NCI-H2081 treated with DMSO at 0.1 percent for 48 hours (cell line): ENCODE data around the gene EZH2.

Experiments
- DNase-seq: peaks from one replicate; lab custom pipeline; 2025; lab: John Stamatoyannopoulos, UW

EZH2 gene

GRCh38 chr7:148854983-148855382 lies 29.1 kb downstream of the EZH2 start:
- DNase-seq: no peak

DNA sequence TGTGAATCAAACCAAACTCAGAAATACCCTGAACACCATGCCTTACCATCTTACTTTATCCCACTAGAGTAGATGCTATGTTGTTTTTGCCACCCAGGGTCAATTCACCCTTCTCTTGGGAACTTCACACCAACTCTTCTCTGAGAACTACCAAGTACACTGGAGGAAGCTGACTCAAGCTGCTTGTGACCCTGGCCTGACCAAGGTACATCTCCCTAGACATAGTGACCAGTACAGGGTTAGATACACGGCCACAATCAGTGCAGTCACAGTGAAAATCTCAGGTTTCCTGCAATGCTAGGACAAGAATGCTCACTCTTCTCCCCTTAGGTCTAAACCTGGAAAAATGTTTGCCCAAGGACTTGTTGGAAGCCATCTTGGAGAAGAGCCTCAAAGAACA lies 31.8 kb downstream of the EZH2 start:
- no peak for DNase-seq

DNA sequence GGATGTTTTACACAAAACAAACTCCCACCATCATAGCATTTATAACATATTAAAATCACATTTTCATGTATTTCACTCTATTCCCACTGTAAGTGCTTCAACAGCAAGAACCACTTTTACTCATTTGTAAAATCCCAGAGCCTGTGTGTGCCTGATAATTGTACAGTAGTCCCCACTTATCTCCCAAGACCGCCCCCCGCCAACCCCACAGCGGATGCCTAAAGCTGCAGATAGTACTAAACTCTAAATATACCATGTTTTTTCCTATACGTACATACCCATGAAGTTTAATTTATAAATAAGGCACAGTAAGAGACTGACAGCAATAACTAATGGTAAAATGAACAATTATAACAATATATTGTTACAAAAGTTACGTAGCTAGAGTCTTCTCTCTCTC lies 33.5 kb downstream of the EZH2 start:
- DNase-seq: no peak

DNA sequence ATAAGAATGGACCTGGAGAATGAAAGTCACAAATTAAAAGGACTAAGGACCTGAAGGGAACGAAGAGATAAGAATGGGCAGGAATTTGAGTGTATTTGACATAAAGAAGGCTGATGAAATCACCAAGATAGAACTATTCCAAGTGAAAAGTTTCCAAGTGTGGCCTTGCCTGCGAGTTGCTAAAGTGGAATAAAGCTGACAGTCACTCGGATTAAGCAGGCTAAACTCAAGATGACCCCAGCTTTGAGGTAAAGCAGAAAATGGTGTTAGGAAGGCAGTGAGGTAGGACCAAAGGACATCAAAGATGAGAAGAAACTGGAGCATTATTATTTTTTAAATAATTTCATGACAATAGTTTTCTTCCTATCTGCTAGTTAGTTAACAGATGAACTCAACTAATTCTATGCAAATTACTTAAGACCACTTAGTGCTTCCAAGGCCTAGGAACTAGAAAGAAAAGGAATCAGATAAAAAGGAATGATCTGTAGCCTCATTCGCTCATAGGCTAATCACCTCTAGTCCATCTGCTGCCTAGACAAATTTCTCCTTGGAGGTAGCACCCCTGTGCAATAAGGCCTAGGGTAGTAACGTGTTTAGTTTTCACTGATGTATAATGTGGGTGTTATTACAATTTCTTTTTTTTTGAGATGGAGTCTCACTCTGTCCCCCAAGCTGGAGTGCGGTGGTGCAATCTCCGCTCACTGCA lies 34.5 kb downstream of the EZH2 start:
- DNase-seq: no peak

DNA sequence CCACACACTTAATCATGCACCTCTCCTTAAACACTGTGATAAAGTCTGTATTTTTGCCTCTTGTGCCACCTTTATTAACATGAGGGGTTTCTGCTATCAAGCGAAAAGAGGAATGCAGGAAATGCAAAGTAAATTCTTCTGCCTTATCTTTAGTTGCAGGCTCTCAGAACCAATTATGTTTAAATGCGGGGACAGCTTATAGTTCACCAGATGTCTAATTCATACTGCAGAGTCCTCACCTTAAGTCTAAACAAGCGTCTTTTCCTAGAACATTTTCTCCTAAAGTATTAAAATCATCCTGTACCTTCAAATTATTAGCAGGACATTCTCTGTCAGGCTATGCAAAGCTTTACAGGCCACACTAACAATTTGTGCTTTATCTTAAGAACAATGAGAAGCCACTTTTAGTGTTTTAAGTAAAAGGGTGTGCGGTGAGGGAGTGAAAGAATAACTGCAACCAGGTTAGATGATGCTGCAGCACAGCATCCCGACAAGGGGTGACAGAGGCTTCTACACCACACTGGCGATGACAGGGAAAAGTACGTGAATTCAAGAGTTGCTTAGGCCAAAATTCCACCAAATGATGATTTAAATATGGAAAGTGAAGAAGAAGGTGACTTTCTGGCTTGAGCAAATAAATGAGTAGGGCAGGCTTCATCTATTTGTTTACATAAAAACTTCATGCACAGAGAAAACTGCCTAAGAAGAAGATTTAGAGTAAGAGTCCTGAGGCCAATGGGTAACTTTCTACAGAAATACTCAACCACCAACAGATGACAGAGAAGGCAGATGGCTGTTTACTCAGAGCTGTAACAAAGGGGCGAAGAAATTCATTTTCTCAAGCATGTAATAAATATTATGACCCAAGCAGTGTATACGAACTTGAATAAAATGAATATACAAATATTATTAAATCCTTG lies 36.0 kb downstream of the EZH2 start:
- no peak for DNase-seq

GRCh38 chr7:148838905-148839304 lies 45.2 kb downstream of the EZH2 start:
- DNase-seq: no peak

DNA sequence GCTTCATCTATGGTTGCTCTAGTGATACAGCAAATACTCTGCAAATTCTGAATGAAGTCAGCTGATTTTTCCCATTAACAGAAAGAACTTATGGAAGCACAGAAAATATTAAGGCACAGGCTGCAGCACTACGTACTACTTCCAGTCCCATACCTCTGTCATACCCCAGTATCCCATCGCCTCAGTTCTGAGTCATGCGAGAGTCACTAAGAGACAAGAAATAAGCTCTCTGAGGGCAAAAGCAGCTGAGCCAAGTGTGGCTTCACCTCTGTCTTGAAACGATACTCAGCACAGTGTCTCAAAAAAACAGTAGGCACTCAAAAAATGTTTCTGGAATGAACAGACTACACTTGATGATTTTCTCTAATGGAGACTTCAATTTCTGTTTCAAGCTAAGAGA lies 48.2 kb downstream of the EZH2 start:
- DNase-seq: no peak

DNA sequence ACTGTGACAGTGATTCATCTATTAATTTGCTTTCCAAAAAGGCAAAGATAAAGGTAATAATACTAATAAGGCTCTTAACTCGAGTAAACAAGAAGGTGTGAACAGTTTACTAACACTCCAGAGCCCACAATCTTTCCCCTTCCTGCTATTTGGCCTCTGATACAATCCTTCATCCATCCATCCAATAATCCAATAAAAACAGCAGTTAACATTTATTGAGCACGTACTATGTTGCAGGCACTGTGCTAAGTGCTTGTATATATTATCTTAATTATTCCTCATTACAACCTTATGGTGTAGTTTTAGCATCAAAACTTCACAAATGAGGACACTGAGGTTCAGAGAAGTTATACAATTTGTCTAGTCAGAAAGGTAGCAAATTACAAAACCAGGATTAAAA lies 49.5 kb downstream of the EZH2 start:
- DNase-seq: no peak

DNA sequence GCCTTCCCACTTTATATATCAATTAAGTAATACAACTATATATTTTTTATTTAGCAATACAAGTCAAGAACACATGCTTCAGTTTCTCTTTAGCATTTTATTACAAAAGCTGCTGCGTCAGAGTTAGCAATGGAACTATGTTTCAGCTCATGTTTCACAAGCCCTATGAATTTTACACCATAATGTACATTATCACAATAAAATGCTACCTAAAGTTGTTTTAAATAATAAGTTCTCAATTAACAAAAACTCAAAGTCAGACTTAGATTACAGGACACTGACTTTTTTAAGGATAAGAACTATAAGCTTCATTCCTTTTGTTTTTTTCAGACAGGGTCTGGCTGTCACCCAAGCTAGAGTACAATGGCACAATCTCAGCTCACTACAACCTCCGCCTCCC lies 52.3 kb downstream of the EZH2 start:
- no peak for DNase-seq

DNA sequence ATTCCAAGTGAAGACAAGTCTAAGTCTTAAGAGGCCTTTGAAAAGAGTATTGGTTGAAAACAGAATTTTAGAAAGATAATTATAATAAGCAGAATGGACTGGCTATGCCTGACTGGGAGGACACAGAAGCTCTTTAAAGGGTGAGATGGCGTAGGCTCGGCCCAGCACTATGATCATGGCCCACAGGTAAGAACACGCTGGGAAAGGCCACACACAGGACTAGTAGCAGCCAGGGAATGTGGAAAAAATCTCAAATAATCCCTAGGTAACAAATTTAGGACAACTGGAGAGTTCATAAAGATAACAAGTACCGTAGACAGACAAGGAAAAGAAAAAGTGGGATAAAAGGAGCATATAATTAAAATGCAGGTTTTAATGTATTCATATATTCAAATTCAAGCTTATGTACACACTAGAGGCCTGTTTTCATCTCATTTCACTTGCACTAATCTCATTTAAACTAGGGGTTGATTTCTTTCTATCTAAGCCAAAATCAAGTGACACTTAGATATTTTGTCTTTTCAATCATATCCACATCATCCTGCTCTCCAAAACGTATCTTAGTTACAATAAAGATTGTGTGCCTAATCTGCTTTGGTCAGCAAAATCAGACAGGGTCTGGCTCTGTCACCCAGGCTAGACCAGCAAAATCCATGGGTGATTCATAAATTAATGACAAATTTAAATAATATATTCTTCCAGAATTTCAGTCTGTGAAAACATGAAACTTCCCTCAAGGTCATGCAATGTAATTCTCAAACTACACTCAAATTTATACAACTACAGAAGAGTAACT lies 53.0 kb downstream of the EZH2 start:
- DNase-seq: no peak

DNA sequence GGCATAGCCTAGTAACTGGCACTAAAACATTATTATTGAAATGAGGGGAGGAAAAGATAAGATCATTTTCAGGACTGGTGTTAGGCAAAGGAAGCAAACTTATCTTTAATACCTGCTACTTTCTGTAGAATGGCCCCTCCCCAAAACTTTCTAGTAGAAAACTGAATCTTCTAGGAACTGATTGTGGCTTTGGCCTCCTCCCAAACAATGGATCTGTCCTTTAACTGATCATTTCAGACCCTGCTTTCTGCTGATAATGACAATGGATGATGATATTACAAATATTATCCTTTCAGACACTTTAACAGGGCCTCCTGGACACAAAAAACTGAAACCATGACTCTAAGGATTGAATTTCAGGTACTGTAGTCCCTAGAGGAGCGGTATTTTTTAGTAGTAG lies 55.1 kb downstream of the EZH2 start:
- DNase-seq: no peak

DNA sequence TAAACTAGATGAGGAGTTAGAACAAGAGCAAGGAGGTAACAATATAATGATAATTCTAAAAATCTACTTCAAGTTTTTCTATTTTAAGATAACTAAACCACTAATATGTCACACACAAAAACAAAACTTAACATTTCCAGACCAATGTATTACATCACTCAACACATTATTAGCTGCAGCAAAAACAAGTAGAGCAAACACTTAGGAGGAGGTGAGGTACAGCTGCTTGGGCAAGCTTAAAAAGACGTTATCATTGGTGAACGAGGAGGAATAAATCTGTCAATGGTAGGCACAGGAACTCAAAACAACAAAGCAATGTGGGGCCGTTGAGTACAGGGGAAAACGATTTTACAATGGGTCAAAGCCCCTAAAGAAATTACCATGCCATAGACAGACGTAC lies 58.8 kb downstream of the EZH2 start:
- no peak for DNase-seq

DNA sequence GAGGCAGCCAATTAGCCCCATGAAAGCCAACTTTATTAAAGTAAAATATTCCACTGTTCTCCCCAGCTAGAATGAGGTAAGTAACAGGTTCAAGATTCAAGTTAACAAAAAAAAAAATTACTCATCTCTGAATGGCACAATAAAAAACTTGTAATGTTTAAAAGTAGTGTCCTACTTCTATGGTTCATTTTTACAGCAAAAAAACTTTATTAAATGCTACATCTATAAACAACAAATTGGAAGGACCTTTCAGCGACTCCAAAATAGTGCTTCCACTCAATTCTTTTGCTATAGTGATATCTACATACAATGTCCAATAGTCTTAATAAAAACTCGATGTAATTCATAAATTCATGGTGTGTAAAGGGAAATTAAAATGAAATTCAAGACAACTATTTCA lies 59.2 kb downstream of the EZH2 start:
- no peak for DNase-seq

- DNase-seq: no peak
Observed at GRCh38 chr7:148821422-148821821, 62.7 kb downstream of the EZH2 start.

- DNase-seq: no peak
Observed at GRCh38 chr7:148819697-148820360, 64.3 kb downstream of the EZH2 start.

DNA sequence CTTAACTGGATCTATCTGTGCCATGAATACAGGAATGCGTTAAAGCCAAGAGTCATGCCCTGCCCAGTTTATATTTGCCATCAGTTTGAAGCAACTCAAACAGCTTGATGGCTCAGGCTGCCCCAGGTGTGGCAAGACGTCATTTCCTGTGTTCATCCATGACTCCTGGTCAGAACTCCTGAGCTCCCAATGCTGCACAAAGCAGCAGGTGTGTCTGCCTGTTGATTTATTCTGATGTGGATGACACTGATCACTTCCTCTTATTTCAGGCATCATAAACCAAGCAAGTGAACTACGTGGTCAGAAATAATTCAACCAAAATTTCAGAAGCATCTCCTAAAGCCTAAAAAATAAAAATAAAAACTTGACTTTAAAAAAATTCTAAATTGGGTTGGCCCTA lies 68.5 kb downstream of the EZH2 start:
- DNase-seq: peak; percentile 26

DNA sequence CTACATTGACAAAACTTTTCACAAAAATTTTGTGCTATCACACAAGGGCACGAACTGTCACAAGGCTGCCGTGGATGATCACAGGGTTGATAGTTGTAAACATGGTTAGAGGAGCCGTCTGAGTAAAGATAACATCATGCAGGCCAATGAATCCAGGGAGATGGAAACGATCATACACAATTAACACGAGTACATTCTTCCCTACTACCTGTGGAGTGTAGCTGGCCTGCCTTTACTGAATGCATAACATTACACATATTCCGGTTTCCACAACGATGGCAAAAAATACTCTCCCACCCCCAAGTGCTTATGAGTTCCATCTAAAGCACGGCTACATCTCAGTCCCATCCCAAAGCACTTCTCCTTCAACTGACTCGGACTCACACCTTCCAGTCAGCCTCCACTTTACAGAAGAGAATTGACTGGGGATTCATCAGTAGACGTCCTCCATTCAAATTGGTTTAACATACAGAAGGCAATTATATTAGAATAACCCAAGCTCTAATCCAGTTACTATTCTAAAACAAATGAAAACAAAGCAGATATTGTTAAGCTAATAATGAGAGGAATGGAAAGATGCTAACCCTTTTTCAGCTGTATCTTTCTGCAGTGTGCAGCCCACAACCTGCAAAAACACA lies 69.0 kb downstream of the EZH2 start:
- no peak for DNase-seq

DNA sequence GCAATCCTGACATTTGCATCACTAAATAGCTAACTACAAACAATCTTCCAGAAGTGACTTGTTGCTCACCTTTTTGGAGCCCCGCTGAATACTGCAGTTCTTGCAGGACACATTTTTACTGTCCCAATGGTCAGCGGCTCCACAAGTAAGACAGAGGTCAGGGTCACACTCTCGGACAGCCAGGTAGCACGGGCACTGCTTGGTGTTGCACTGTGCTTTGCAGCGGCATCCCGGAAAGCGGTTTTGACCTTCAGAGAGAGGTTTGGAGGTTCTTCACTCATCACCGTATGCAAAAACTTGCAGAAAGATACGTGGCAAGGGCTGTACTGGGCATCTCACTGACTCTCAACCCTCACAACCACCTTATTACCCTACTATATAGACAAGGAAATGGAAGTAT lies 70.2 kb downstream of the EZH2 start:
- no peak for DNase-seq

GRCh38 chr7:148811892-148812291 lies 72.2 kb downstream of the EZH2 start:
- DNase-seq: no peak

GRCh38 chr7:148809856-148810255 lies 74.2 kb downstream of the EZH2 start:
- no peak for DNase-seq

DNA sequence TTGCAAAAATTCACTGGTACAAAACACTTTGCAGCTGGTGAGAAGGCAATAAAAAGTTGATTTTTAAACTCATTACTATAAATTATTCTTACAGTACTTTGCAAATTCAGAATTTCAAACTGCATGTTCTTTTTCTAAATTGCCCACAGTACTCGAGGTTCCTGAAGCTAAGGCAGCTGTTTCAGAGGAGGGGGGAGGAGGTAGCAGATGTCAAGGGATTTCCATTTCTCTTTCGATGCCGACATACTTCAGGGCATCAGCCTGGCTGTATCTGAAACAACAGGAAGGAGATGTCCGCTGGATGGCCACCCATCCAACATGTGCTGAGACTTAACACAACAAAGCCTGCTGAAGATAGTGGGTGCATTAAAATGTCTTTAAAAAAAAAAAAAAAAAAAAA lies 76.7 kb downstream of the EZH2 start:
- no peak for DNase-seq

DNA sequence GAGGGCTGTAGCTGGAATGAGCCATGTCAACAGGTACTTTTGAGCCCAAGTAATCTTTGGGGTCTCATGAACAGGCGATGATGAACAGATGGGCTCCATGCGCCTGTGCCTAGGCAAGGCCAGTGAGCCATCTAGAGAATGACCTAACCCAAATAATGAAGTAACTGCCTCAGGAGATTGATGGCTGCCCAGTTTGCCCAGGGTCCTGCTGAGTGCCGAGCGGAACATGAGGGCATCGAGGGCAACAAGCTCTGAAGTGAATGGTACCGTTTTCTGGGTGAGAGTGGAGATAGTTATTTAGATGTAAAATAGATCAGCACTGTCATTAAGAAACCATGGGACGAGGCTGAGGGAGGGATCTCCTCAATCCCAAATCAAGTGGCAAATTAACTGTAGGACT lies 77.9 kb downstream of the EZH2 start:
- DNase-seq: no peak
